ENCODE measurements around the gene SUSD2. TPM values are rescaled to one million over a fixed set of nuclear protein-coding genes. Genes with fewer than 3 reads are reported as not detected.
"Not testable (repeated sequence)": the region's sequence is repeated elsewhere in the genome, so short reads cannot be mapped to it uniquely, and the experiment has no call there.

The SUSD2 gene
- total and polyA plus RNA-seq, 9 donors = 0.40 to 2.6 (median 1.0) TPM

- Histone ChIP-seq H3K36me3 (ENCODE audit: control insufficient read depth, insufficient read depth, low read length) (no peaks in the 10 kb centered on the region), H3K9me3 (replicated peaks; ENCODE audit: control insufficient read depth, low read depth, low read length) (peaks cover 2% of the 10 kb centered on the region), H3K4me3 (ENCODE audit: low read length) (no peak overlapping the region), H3K27ac (ENCODE audit: low read length) (no peak overlapping the region), H3K27me3 (ENCODE audit: control insufficient read depth, insufficient read depth, low read length) (no peaks in the 10 kb centered on the region), H3K4me1 (ENCODE audit: control insufficient read depth, insufficient read depth, low read length) (peaks cover 5% of the 10 kb centered on the region)
- 93% methylated on average over 3 of the region's 8 CpGs for WGBS (ENCODE audit: insufficient coverage)
- DNase-seq = no peak
Measured at GRCh38 chr22:24205438-24206195, 24.3 kb downstream of the SUSD2 start.

GRCh38 chr22:24206460-24207263 lies 25.4 kb downstream of the SUSD2 start:
- H3K9me3 ChIP-seq (replicated peaks; ENCODE audit: control insufficient read depth, low read depth, low read length); H3K4me3 ChIP-seq (ENCODE audit: low read length); H3K27ac ChIP-seq (ENCODE audit: low read length); H3K36me3 ChIP-seq (ENCODE audit: control insufficient read depth, insufficient read depth, low read length); H3K4me1 ChIP-seq (ENCODE audit: control insufficient read depth, insufficient read depth, low read length); DNase-seq; H3K27me3 ChIP-seq (ENCODE audit: control insufficient read depth, insufficient read depth, low read length): not testable (repeated sequence)
- WGBS (ENCODE audit: insufficient coverage) = 55% methylated on average over 5 of the region's 15 CpGs

- H3K27me3 ChIP-seq (ENCODE audit: control insufficient read depth, insufficient read depth, low read length) = no peaks in the 10 kb centered on the region
- no peak overlapping the region for H3K4me3 ChIP-seq (ENCODE audit: low read length)
- H3K9me3 ChIP-seq (replicated peaks; ENCODE audit: control insufficient read depth, low read depth, low read length) = peaks cover 2% of the 10 kb centered on the region
- peaks cover 5% of the 10 kb centered on the region for H3K4me1 ChIP-seq (ENCODE audit: control insufficient read depth, insufficient read depth, low read length)
- no peak for DNase-seq
- H3K36me3 ChIP-seq (ENCODE audit: control insufficient read depth, insufficient read depth, low read length) = no peaks in the 10 kb centered on the region
- 73% methylated on average over 6 of the region's 8 CpGs for WGBS (ENCODE audit: insufficient coverage)
- peak overlapping the region; percentile 52 for H3K27ac ChIP-seq (ENCODE audit: low read length)
Measured at GRCh38 chr22:24207264-24208011, 26.2 kb downstream of the SUSD2 start.

- Histone ChIP-seq H3K4me3 (ENCODE audit: low read length) (no peak overlapping the region), H3K36me3 (ENCODE audit: control insufficient read depth, insufficient read depth, low read length) (no peaks in the 10 kb centered on the region), H3K27ac (ENCODE audit: low read length) (peak overlapping the region; percentile 52), H3K27me3 (ENCODE audit: control insufficient read depth, insufficient read depth, low read length) (no peaks in the 10 kb centered on the region), H3K9me3 (replicated peaks; ENCODE audit: control insufficient read depth, low read depth, low read length) (peaks cover 2% of the 10 kb centered on the region), H3K4me1 (ENCODE audit: control insufficient read depth, insufficient read depth, low read length) (peaks cover 5% of the 10 kb centered on the region)
- peak; percentile 79 for DNase-seq
- WGBS (ENCODE audit: insufficient coverage) = 20% methylated on average over 1 of the region's 2 CpGs
Measured at GRCh38 chr22:24208012-24208749, 26.9 kb downstream of the SUSD2 start.

GRCh38 chr22:24209016-24209415 lies 27.7 kb downstream of the SUSD2 start:
- Histone ChIP-seq H3K9me3 (replicated peaks; ENCODE audit: control insufficient read depth, low read depth, low read length) (peaks cover 2% of the 10 kb centered on the region), H3K27me3 (ENCODE audit: control insufficient read depth, insufficient read depth, low read length) (no peaks in the 10 kb centered on the region), H3K4me3 (ENCODE audit: low read length) (no peak overlapping the region), H3K4me1 (ENCODE audit: control insufficient read depth, insufficient read depth, low read length) (peaks cover 5% of the 10 kb centered on the region), H3K36me3 (ENCODE audit: control insufficient read depth, insufficient read depth, low read length) (no peaks in the 10 kb centered on the region), H3K27ac (ENCODE audit: low read length) (no peak overlapping the region)
- no peak for DNase-seq
- WGBS (ENCODE audit: insufficient coverage) = 89% methylated on average over 3 of the region's 3 CpGs

GRCh38 chr22:24209687-24210086 lies 28.4 kb downstream of the SUSD2 start:
- Histone ChIP-seq H3K36me3 (ENCODE audit: control insufficient read depth, insufficient read depth, low read length) (no peaks in the 10 kb centered on the region), H3K4me3 (ENCODE audit: low read length) (no peak overlapping the region), H3K9me3 (replicated peaks; ENCODE audit: control insufficient read depth, low read depth, low read length) (peaks cover 2% of the 10 kb centered on the region), H3K4me1 (ENCODE audit: control insufficient read depth, insufficient read depth, low read length) (peaks cover 5% of the 10 kb centered on the region), H3K27ac (ENCODE audit: low read length) (no peak overlapping the region), H3K27me3 (ENCODE audit: control insufficient read depth, insufficient read depth, low read length) (no peaks in the 10 kb centered on the region)
- no peak for DNase-seq
- whole genome bisulfite sequencing (ENCODE audit: insufficient coverage) = 75% methylated on average over 2 of the region's 4 CpGs

GRCh38 chr22:24210409-24210808 lies 29.1 kb downstream of the SUSD2 start:
- WGBS (ENCODE audit: insufficient coverage) = 96% methylated on average over 5 of the region's 11 CpGs
- not testable (repeated sequence) for H3K4me1 ChIP-seq (ENCODE audit: control insufficient read depth, insufficient read depth, low read length); DNase-seq; H3K27me3 ChIP-seq (ENCODE audit: control insufficient read depth, insufficient read depth, low read length); H3K27ac ChIP-seq (ENCODE audit: low read length); H3K36me3 ChIP-seq (ENCODE audit: control insufficient read depth, insufficient read depth, low read length); H3K9me3 ChIP-seq (replicated peaks; ENCODE audit: control insufficient read depth, low read depth, low read length); H3K4me3 ChIP-seq (ENCODE audit: low read length)

GRCh38 chr22:24211716-24212115 lies 30.4 kb downstream of the SUSD2 start:
- H3K27me3 ChIP-seq (ENCODE audit: control insufficient read depth, insufficient read depth, low read length); H3K27ac ChIP-seq (ENCODE audit: low read length); DNase-seq; H3K4me3 ChIP-seq (ENCODE audit: low read length); H3K36me3 ChIP-seq (ENCODE audit: control insufficient read depth, insufficient read depth, low read length); H3K4me1 ChIP-seq (ENCODE audit: control insufficient read depth, insufficient read depth, low read length); H3K9me3 ChIP-seq (replicated peaks; ENCODE audit: control insufficient read depth, low read depth, low read length): not testable (repeated sequence)
- 80% methylated on average over 1 of the region's 6 CpGs for WGBS (ENCODE audit: insufficient coverage)

- H3K36me3 ChIP-seq (ENCODE audit: control insufficient read depth, insufficient read depth, low read length); H3K4me1 ChIP-seq (ENCODE audit: control insufficient read depth, insufficient read depth, low read length); DNase-seq; H3K27me3 ChIP-seq (ENCODE audit: control insufficient read depth, insufficient read depth, low read length); H3K9me3 ChIP-seq (replicated peaks; ENCODE audit: control insufficient read depth, low read depth, low read length); H3K4me3 ChIP-seq (ENCODE audit: low read length); H3K27ac ChIP-seq (ENCODE audit: low read length): not testable (repeated sequence)
- WGBS (ENCODE audit: insufficient coverage) = no CpG with 5 or more reads among the region's 9 CpGs
Measured at GRCh38 chr22:24213111-24213510, 31.8 kb downstream of the SUSD2 start.

All from muscle of leg (tissue), 11 donors.